GM21360 (cell line): ENCODE measurements around the gene TRIM7.
A peak's percentile ranks its signal among the peaks of the same experiment; 100 is the strongest.
"Not testable (repeated sequence)": the region's sequence is repeated elsewhere in the genome, so short reads cannot be mapped to it uniquely, and the experiment has no call there.

ENCODE experiments used
- ATAC-seq: cut with Tn5 transposase; IDR thresholded peaks from one replicate; pipeline ENCODE4 v1.9.1; 2021; ENCODE audit warnings: mild to moderate bottlenecking, moderate library complexity; ENCODE audit not compliant: unreplicated experiment

TRIM7 gene

DNA sequence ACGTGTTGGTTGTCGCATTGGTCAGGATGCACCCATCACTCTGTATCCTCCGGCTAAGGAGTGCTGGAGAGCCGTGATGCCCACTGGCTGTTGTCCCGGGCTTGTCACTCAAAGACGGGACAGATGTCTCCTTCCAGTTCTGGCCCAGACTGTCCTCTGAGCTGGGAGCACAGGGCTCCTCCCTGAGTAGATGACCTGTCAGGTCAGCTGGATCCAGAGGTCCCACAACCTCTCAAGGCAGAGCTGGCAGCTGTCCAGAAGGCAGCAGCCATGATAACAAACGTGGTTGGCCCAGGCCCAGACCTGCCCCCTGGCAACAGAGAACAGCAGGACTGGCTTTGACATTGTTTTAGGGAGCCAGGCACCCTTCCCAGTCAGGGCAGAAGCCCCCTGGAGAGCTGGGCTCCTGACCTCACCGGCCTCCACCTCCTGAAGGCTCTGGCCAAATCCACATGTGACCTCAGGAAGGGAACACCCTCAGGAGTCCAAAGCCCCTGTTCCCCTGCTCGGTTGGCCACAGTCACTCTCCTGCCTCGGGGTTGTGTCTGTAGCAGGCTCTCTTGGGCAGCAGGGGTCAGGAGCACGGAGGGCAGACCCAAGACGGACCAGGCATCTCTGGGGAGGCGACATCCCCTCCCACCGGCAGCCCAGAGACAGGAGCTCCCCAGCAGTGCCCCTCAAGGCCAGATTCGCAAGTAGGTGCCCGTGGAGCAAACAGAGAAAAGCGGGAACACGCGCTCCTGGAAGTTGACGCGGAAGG lies 10.3 kb downstream of the TRIM7 start:
- ATAC-seq: no peak

- ATAC-seq: no peak
Measured at GRCh38 chr5:181193656-181194055, 11.3 kb downstream of the TRIM7 start.

- ATAC-seq: no peak
Measured at GRCh38 chr5:181192337-181193046, 12.5 kb downstream of the TRIM7 start.

DNA sequence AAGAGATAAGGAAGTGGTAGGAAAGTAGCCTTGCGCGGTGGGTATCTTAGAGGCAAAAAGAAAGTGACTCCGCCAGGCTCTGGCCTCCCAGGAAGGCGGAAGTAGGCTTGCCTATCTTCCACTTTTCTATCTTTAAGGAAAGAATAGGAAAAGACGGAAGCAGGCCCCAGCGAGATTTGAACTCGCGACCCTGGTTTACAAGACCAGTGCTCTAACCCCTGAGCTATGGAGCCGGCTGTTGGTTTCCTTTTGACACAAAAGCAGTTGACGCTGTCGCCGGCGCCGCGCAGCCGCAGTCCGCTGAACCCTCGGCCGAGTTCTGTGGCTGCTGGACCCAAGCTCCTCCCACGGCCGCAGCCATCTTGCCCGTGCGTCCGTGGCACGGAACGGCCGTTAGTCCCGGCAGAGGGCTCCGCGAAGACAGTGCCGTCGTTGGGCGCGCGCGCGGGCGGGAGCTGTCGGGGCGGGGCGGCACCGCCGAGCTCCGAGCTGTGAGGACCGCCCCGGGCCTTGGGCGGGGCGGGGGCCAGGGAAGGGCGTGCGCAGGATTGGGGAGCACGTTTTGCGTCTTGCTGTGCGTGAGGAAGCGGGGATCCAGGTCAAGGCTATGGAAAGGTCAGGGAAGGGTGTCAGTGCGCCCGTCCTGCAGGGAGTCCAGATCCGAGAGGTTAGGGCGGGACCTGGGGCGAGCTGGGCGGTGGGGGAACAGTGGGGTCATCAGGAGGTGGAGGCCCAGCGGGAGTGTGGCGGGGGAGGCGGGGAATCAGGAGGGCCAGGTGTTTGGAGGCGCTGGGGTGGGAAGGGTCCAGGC lies 13.3 kb downstream of the TRIM7 start:
- peak; percentile 64 for ATAC-seq

GRCh38 chr5:181190711-181191525 lies 14.1 kb downstream of the TRIM7 start:
- no peak for ATAC-seq

- ATAC-seq: no peak
Measured at GRCh38 chr5:181189962-181190710, 14.9 kb downstream of the TRIM7 start.

- ATAC-seq: no peak
Measured at GRCh38 chr5:181189363-181189961, 15.5 kb downstream of the TRIM7 start.

DNA sequence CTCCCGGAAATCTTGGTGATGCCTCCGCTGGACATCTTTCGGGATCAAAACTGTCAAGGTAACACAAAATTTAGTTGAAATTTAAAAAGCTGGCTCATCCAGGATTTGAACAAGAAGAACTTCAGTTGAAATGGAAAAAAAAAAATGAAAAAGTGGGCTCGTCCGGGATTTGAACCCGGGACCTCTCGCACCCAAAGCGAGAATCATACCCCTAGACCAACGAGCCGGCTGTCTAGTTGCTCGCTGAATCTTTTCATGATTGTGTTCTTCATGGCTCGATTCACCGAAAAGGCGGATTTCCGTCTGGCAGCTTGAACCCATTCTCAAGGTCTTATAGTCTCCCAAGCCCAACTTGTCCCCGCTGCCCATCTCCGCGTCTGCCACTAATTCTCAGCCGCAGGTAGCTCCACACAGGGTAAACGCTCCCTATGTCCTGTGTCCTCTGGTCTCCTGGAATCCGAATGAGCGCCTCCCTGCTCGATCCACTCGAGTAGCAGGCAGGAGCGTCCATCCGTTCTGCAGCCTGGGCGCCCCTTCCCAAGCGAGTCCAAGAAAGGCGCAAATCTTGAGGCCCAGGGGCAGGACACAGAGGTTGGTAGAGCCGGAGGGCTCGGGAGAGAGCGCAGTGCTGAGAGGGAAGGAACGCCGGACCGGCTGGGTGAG lies 16.2 kb downstream of the TRIM7 start:
- no peak for ATAC-seq

DNA sequence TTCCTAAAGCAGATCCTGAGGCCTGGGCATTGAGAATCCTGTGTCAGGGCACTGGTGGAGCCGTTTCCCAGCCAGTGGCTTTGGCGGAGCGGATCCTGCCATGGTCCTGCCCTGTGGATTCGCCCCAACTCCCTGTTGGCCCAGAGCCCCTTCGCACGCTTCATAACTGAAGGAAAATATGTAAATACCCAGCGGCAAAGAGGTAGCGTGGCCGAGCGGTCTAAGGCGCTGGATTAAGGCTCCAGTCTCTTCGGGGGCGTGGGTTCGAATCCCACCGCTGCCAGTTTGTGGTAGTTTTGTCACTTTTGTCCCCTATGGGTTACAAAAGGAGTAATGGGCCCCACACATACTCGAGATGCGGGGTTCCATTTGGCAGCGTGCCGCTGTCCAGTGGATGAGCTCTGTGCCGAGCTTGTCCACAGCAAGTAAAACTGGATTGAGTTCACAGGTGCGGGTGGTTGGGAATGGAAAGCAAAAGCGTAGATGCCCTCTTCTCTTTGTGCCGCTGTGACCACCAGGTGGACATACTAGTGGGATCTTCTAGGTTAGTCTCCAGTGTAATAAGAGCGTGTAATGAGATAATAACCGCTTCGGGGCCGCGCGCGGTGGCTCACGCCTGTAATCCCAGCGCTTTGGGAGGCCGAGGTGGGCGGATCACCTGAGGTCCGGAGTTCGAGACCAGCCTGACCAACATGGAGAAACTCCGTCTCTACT lies 17.3 kb downstream of the TRIM7 start:
- no peak for ATAC-seq

DNA sequence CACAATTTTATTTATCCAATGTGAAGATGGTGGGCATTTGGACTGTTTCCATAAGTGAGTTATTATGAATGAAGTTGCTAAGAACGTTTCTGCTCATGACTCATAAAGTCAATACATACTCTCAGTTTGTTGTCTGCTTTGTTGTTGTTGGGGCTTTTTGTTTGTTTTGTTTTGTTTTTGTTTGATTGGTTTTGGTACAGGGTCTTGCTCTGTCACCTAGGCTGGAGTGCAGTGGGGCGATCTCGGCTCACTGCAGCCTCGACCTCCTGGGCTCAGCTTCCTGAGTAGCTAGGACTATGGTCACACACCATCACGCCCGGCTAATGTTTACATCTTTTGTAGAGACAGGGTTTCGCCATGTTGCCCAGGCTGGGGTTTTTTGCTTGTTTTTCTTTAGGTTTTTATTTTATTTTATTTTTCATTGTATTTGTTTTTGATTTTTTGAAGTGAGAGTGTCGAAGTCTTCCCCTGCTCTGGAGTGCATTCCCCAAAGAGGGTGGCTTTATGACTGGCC lies 18.0 kb downstream of the TRIM7 start:
- ATAC-seq: no peak

- ATAC-seq: no peak
Measured at GRCh38 chr5:181186022-181186421, 19.0 kb downstream of the TRIM7 start.

- no peak for ATAC-seq
Measured at GRCh38 chr5:181185560-181185959, 19.4 kb downstream of the TRIM7 start.

DNA sequence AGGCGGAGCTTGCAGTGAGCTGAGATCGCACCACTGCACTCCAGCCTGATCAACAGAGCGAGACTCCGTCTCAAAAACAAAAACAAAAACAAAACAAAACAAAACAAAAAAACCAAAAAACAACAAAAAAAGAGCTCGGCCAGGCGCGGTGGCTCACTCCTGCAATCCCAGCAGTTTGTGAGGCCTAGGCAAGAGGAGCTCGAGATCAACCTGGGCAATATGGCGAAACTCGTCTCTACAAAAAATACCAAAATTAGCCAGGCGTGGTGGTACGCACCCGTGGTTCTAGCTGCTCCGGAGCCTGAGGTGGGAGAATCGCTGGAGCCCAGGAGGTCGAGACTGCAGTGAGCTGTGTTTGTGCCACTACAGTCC lies 20.2 kb downstream of the TRIM7 start:
- ATAC-seq: no peak

- no peak for ATAC-seq
Measured at GRCh38 chr5:181182651-181183050, 22.3 kb downstream of the TRIM7 start.

- ATAC-seq: no peak
Measured at GRCh38 chr5:181181650-181182565, 23.1 kb downstream of the TRIM7 start.

- ATAC-seq: not testable (repeated sequence)
Measured at GRCh38 chr5:181177559-181177958, 27.4 kb downstream of the TRIM7 start.

GRCh38 chr5:181176254-181176952 lies 28.6 kb downstream of the TRIM7 start:
- ATAC-seq: no peak
